D721Med (cell line): ENCODE measurements around the gene PDZRN4.

Source experiments
- DNase-seq: peaks from one replicate; pipeline ENCODE4 v3.0.0; 2011; ENCODE audit warnings: low spot score; ENCODE audit not compliant: insufficient read length
- FAIRE-seq: peaks from 2 replicates; lab custom pipeline; 2011; peaks lifted over from hg19 to GRCh38; lab: Jason Lieb, UNC
- CTCF ChIP-seq: IDR thresholded peaks from 2 replicates; pipeline ENCODE4 v1.5.1; 2012; ENCODE audit warnings: mild to moderate bottlenecking, control low read depth; ENCODE audit not compliant: insufficient read depth; ENCODE audit errors: missing control alignments

Gene PDZRN4

DNA sequence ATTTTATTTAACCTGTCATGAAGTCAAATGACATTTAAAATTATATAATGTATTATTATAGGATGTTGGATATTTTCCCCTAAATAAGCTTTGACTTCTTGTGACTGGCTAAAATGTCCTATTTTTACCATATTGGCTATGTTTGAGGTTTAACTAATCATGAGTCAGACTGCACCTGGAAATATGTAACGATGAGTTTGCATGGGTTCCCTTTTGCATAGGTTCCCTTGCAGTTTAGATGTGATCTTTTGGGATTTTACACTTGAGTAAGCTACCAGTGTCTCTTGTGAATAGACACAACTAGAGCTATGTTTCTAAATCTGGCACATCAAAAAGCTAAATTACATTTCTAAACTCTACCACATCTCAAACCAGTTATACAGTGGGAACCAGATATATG lies 5.2 kb downstream of the PDZRN4 start:
- FAIRE-seq (no peak), DNase-seq (no peak)
- no peak for TF ChIP-seq CTCF

GRCh38 chr12:41202051-41202450 lies 13.9 kb downstream of the PDZRN4 start:
- FAIRE-seq = no peak

DNA sequence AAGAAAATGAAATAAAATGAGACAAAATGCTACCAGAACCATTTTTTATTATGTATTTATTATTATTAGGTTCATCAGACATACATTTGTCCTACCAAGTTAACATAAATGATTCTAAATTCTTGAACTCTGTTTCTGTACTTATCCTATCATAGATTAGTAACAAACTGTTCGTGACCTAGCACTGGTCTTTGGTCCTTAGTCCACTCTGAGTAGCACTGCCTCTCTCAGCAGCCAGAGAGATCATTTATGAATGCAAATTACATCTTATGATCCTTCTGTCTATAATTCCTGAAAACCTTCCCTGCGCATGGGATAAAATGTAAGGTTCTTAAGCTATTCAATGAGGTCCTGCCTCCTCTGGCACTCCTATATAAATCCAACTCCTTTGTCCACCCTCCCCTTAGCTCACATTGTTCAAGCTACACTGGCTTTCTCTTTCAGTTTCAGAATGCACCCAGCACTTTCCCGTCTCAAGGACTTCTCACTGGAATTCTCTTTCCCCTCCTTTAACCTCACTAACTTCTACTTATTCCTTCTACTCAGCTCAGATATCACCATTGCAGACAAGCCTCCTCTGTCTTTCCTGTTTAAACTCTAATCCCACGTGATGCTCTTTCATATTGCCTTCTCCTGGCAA lies 17.1 kb downstream of the PDZRN4 start:
- TF ChIP-seq CTCF = no peak
- FAIRE-seq (no peak), DNase-seq (no peak)

More at GRCh38 chr12:41202051-41202450, 13.9 kb downstream of the PDZRN4 start:
- no peak for TF ChIP-seq CTCF
- DNase-seq = no peak

DNA sequence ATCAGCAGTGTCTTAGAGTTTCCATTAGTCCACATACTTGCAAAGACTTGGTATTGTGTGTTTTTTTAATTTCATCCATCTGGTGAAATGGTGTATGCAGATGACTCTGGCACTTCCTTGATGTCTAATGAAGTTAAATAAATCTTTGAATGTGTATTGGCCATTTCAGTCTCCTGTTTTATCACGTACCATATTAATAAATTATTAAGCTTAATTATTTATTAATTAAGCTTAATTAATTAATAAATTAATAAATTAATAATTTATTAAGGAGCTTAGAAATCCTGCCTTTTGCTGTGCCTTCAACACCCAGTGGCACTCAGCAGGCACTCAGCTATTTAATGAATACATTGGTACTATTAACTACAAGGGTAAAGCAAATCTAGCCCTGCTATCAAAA lies 18.2 kb downstream of the PDZRN4 start:
- no peak for DNase-seq
- no peak for TF ChIP-seq CTCF
- FAIRE-seq = no peak

- FAIRE-seq = no peak
- no peak for TF ChIP-seq CTCF
These were observed 23.3 kb downstream of the PDZRN4 start for GRCh38 chr12:41211448-41211847.

DNA sequence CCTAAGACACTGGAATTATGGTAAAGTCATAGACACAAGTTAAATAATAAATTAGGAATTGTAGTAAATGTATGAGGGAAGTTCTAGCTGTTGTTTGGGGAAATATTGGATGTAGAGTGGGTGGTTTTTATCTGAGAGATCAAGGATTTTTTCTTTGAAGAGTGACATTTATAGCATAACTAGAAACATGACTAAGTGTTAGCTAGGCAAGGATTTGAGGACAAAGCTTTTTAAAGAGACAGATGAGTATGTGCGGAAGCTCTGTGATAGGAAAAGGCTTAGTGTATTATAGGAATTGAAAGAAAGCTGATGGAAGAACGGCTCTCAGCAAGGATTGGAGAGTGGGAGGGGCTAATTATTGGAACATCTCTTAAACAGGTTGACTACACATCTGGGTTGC lies 24.5 kb downstream of the PDZRN4 start:
- FAIRE-seq (no peak), DNase-seq (no peak)

More at GRCh38 chr12:41211448-41211847, 23.3 kb downstream of the PDZRN4 start:
- DNase-seq = no peak

More for the DNA sequence above, 24.5 kb downstream of the PDZRN4 start:
- no peak for TF ChIP-seq CTCF
